NOMO-1 treated with DMSO at 0.1 percent for 48 hours (cell line): Measurements from ENCODE around the gene C19orf53.
"Not testable (repeated sequence)": the region's sequence is repeated elsewhere in the genome, so short reads cannot be mapped to it uniquely, and the experiment has no call there.

Experiments
- DNase-seq: peaks from one replicate; lab custom pipeline; 2025; ENCODE audit not compliant: unreplicated experiment; lab: John Stamatoyannopoulos, UW

The C19orf53 gene

GRCh38 chr19:13763265-13763664 lies 11.0 kb upstream of the C19orf53 start:
- no peak for DNase-seq

GRCh38 chr19:13764101-13764807 lies 10.0 kb upstream of the C19orf53 start, which contains the start of gene MRI1:
MRI1 (plus strand) TSS chr19:13764522; CDS start chr19:13764589, 67 bp downstream.
- peak; percentile 51 for DNase-seq

- DNase-seq: no peak
Measured at GRCh38 chr19:13764821-13765394, 9.3 kb upstream of the C19orf53 start.

- no peak for DNase-seq
Measured at GRCh38 chr19:13765395-13766094, 8.7 kb upstream of the C19orf53 start.

- no peak for DNase-seq
Measured at GRCh38 chr19:13766095-13766481, 8.2 kb upstream of the C19orf53 start.

- no peak for DNase-seq
Measured at GRCh38 chr19:13768510-13768909, 5.7 kb upstream of the C19orf53 start.

- DNase-seq: no peak
Measured at GRCh38 chr19:13770013-13770635, 4.1 kb upstream of the C19orf53 start.

- no peak for DNase-seq
Measured at GRCh38 chr19:13778398-13778797, 4.1 kb downstream of the C19orf53 start.

GRCh38 chr19:13778847-13779246 lies 4.6 kb downstream of the C19orf53 start:
- no peak for DNase-seq

GRCh38 chr19:13779794-13780193 lies 5.5 kb downstream of the C19orf53 start:
- not testable (repeated sequence) for DNase-seq

- no peak for DNase-seq
Measured at GRCh38 chr19:13781547-13781946, 7.3 kb downstream of the C19orf53 start.

GRCh38 chr19:13782537-13782936 lies 8.3 kb downstream of the C19orf53 start:
- DNase-seq: no peak

- DNase-seq: no peak
Measured at GRCh38 chr19:13783565-13784500, 9.6 kb downstream of the C19orf53 start.

- DNase-seq: peak; percentile 46
Measured at GRCh38 chr19:13784731-13785452, 10.6 kb downstream of the C19orf53 start.

- peak; percentile 43 for DNase-seq
Measured at GRCh38 chr19:13788991-13789390, 14.7 kb downstream of the C19orf53 start.

GRCh38 chr19:13790354-13790753 lies 16.1 kb downstream of the C19orf53 start:
- peak; percentile 91 for DNase-seq

- not testable (repeated sequence) for DNase-seq
Measured at GRCh38 chr19:13793317-13793716, 19.1 kb downstream of the C19orf53 start.

- no peak for DNase-seq
Measured at GRCh38 chr19:13794398-13794756, 20.1 kb downstream of the C19orf53 start.

- DNase-seq: peak; percentile 98
Measured at GRCh38 chr19:13794757-13795589, 20.7 kb downstream of the C19orf53 start, which contains the start of gene ZSWIM4. ZSWIM4 (plus strand) TSS chr19:13795443; CDS start chr19:13795649, 206 bp downstream.
